Measurements from ENCODE around the gene CD2AP.
"Not testable (repeated sequence)": the region's sequence is repeated elsewhere in the genome, so short reads cannot be mapped to it uniquely, and the experiment has no call there.

The CD2AP gene

GRCh38 chr6:47496935-47497579, 19.5 kb downstream of the CD2AP start:
- DNase-seq (ENCODE audit: low read depth), result no peak

GRCh38 chr6:47502920-47503319, 25.3 kb downstream of the CD2AP start:
- no peak for DNase-seq (ENCODE audit: low read depth)

GRCh38 chr6:47509937-47510336, 32.3 kb downstream of the CD2AP start:
- DNase-seq (ENCODE audit: low read depth), result no peak

GRCh38 chr6:47512872-47513271, 35.3 kb downstream of the CD2AP start:
- no peak for DNase-seq (ENCODE audit: low read depth)

- no peak for DNase-seq (ENCODE audit: low read depth)
Measured at GRCh38 chr6:47519279-47519678, 41.7 kb downstream of the CD2AP start.

- no peak for DNase-seq (ENCODE audit: low read depth)
Measured at GRCh38 chr6:47520282-47520681, 42.7 kb downstream of the CD2AP start.

GRCh38 chr6:47521961-47522360, 44.4 kb downstream of the CD2AP start:
- DNase-seq (ENCODE audit: low read depth), result no peak

- no peak for DNase-seq (ENCODE audit: low read depth)
Measured at GRCh38 chr6:47524136-47524845, 46.7 kb downstream of the CD2AP start.

- no peak for DNase-seq (ENCODE audit: low read depth)
Measured at GRCh38 chr6:47525330-47526057, 47.9 kb downstream of the CD2AP start.

- no peak for DNase-seq (ENCODE audit: low read depth)
Measured at GRCh38 chr6:47527274-47527673, 49.7 kb downstream of the CD2AP start.

- DNase-seq (ENCODE audit: low read depth), result no peak
Measured at GRCh38 chr6:47529734-47530133, 52.1 kb downstream of the CD2AP start.

- DNase-seq (ENCODE audit: low read depth), result no peak
Measured at GRCh38 chr6:47532981-47533585, 55.5 kb downstream of the CD2AP start.

GRCh38 chr6:47534063-47534462, 56.5 kb downstream of the CD2AP start:
- DNase-seq (ENCODE audit: low read depth), result no peak

- DNase-seq (ENCODE audit: low read depth), result no peak
Measured at GRCh38 chr6:47535316-47536225, 58.0 kb downstream of the CD2AP start.

- DNase-seq (ENCODE audit: low read depth), result no peak
Measured at GRCh38 chr6:47536816-47537401, 59.3 kb downstream of the CD2AP start.

- DNase-seq (ENCODE audit: low read depth), result no peak
Measured at GRCh38 chr6:47545223-47545622, 67.6 kb downstream of the CD2AP start.

GRCh38 chr6:47551670-47552069, 74.1 kb downstream of the CD2AP start:
- DNase-seq (ENCODE audit: low read depth), result no peak

- no peak for DNase-seq (ENCODE audit: low read depth)
Measured at GRCh38 chr6:47552319-47552718, 74.7 kb downstream of the CD2AP start.

- not testable (repeated sequence) for DNase-seq (ENCODE audit: low read depth)
Measured at GRCh38 chr6:47553243-47553642, 75.7 kb downstream of the CD2AP start.

GRCh38 chr6:47556459-47556858, 78.9 kb downstream of the CD2AP start:
- DNase-seq (ENCODE audit: low read depth), result not testable (repeated sequence)

- no peak for DNase-seq (ENCODE audit: low read depth)
Measured at GRCh38 chr6:47563162-47563561, 85.6 kb downstream of the CD2AP start.

Data from HS-5 (cell line).